HepG2 (cell line): ENCODE measurements around the gene WAS. TPM values are rescaled to one million over a fixed set of nuclear protein-coding genes. Genes with fewer than 3 reads are reported as not detected.
A peak's percentile ranks its signal among the peaks of the same experiment; 100 is the strongest.

ENCODE experiments used
- ATAC-seq: fragments of 200-7000 bp; cut with Tn5 transposase; 3 replicates; pipeline ENCODE4 v1.9.1; 2020; ENCODE audit warnings: mild to moderate bottlenecking, moderate library complexity
- BruUV-seq: library from RNA; stranded (reverse); fragments of 400-500 nt; replicated peaks from 2 replicates; lab custom pipeline; 2021; lab: Mats Ljungman, UMichigan
- CTCF ChIA-PET: fragments of 300-600 bp; formaldehyde crosslinking; extraction: SDS; loops from one replicate; lab custom pipeline; 2021; ENCODE audit warnings: low total read pairs, inconsistent platforms, low intra/inter-chr PET ratio; lab: Yijun Ruan, JAX
- POLR2A ChIA-PET: fragments of 350-600 bp; sonication (Branson Sonifier 250); formaldehyde crosslinking; loops from one replicate; lab custom pipeline; 2020; ENCODE audit warnings: antibody characterized with exemption, inconsistent platforms; lab: Yijun Ruan, JAX
- DNase-seq: peaks from one replicate; pipeline ENCODE4 v3.0.0-alpha.2; 2015; ENCODE audit warnings: low spot score
- FAIRE-seq: peaks from 3 replicates; lab custom pipeline; 2011; peaks lifted over from hg19 to GRCh38; lab: Jason Lieb, UNC
- H2AFZ ChIP-seq: one replicate; pipeline ENCODE4 v1.6.1; 2011; ENCODE audit warnings: low read length, inconsistent platforms
- H3K27ac ChIP-seq: fragments of 300-600 bp; 3 replicates; pipeline ENCODE4 v1.8.0; 2011; ENCODE audit warnings: mixed run types, mild to moderate bottlenecking, mixed read lengths, low read length, inconsistent platforms; ENCODE audit not compliant: insufficient read depth; ENCODE audit errors: extremely low read length
- H3K27me3 ChIP-seq, 2 experiments: fragments of 200-600 bp in 1 of 2; 2 replicates in 1 of 2; 3 replicates in 1 of 2; pipeline versions ENCODE4 v1.6.0 to v1.8.0; 2011; ENCODE audit warnings: low read length in 2 of 2, mild to moderate bottlenecking in 2 of 2, moderate library complexity in 2 of 2, inconsistent platforms in 1 of 2; ENCODE audit not compliant: insufficient read depth in 2 of 2, control insufficient read depth in 1 of 2
- H3K36me3 ChIP-seq, 2 experiments: fragments of 200-600 bp in 1 of 2; replicated peaks in 1 of 2; 2 replicates in 1 of 2; 3 replicates in 1 of 2; pipeline versions ENCODE4 v1.5.1 to v1.8.0; 2011; ENCODE audit warnings: low read length in 2 of 2, inconsistent platforms in 1 of 2; ENCODE audit not compliant: insufficient read depth in 2 of 2, control insufficient read depth in 1 of 2
- H3K4me1 ChIP-seq: 2 replicates; pipeline ENCODE4 v1.5.1; 2012; ENCODE audit warnings: low read length, inconsistent platforms; ENCODE audit not compliant: insufficient read depth
- H3K4me2 ChIP-seq: 2 replicates; pipeline ENCODE4 v1.6.0; 2011; ENCODE audit warnings: low read depth, low read length, inconsistent platforms
- H3K4me3 ChIP-seq, 3 experiments: fragments of 200-600 bp in 1 of 3; sonication (generic), shearing (Covaris generic) in 1 of 3; replicated peaks in 1 of 3; 2 replicates each; pipeline ENCODE4 v1.5.1; 2011 to 2016; ENCODE audit warnings: low read length in 3 of 3, inconsistent platforms in 2 of 3, low read depth in 2 of 3, mild to moderate bottlenecking in 2 of 3, control low read depth in 1 of 3, mixed read lengths in 1 of 3; ENCODE audit not compliant: insufficient read depth in 1 of 3
- H3K79me2 ChIP-seq: one replicate; pipeline ENCODE4 v1.6.1; 2011; ENCODE audit warnings: low read length, inconsistent platforms; ENCODE audit not compliant: insufficient read depth
- H3K9ac ChIP-seq: 2 replicates; pipeline ENCODE4 v1.6.0; 2011; ENCODE audit warnings: mild to moderate bottlenecking, low read depth, low read length, inconsistent platforms; ENCODE audit not compliant: insufficient read depth
- H3K9me3 ChIP-seq: 2 replicates; pipeline ENCODE4 v1.5.1; 2012; ENCODE audit warnings: mild to moderate bottlenecking, low read length
- H4K20me1 ChIP-seq: 2 replicates; pipeline ENCODE4 v1.6.0; 2011; ENCODE audit warnings: inconsistent platforms, mild to moderate bottlenecking, low read length, moderate library complexity; ENCODE audit not compliant: insufficient read depth
- SRSF9 ChIP-seq: fragments of 200-400 bp; formaldehyde crosslinking; IDR thresholded peaks from 2 replicates; pipeline ENCODE4 v1.6.1; 2018; ENCODE audit warnings: borderline replicate concordance, mild to moderate bottlenecking, low read depth, low read length; ENCODE audit not compliant: insufficient read depth, poor library complexity, severe bottlenecking
- ZFY ChIP-seq: sonication (generic); formaldehyde crosslinking; IDR thresholded peaks from 2 replicates; pipeline ENCODE4 v1.4.0; 2020; ENCODE audit warnings: missing genetic modification reagents
- ZNF138 ChIP-seq: sonication (generic); formaldehyde crosslinking; IDR thresholded peaks from 2 replicates; pipeline ENCODE4 v1.5.0; 2020; ENCODE audit warnings: mild to moderate bottlenecking, low read depth, missing genetic modification reagents
- ZNF143 ChIP-seq: sonication (generic); formaldehyde crosslinking; IDR thresholded peaks from 2 replicates; pipeline ENCODE4 v1.4.0; 2020; ENCODE audit warnings: missing genetic modification reagents
- ZNF383 ChIP-seq: sonication (generic); formaldehyde crosslinking; IDR thresholded peaks from 2 replicates; pipeline ENCODE4 v1.4.0; 2020; ENCODE audit warnings: missing genetic modification reagents, mild to moderate bottlenecking, borderline replicate concordance
- ZNF577 ChIP-seq: sonication (generic); formaldehyde crosslinking; IDR thresholded peaks from 2 replicates; pipeline ENCODE4 v1.4.0; 2020; ENCODE audit warnings: mild to moderate bottlenecking, low read depth, missing genetic modification reagents, borderline replicate concordance
- ZSCAN20 ChIP-seq: sonication (generic); formaldehyde crosslinking; IDR thresholded peaks from 2 replicates; pipeline ENCODE4 v1.4.0; 2020; ENCODE audit warnings: missing genetic modification reagents, mild to moderate bottlenecking, borderline replicate concordance
- ZSCAN9 ChIP-seq: IDR thresholded peaks from 2 replicates; pipeline ENCODE4 v1.6.1; 2016; ENCODE audit warnings: borderline replicate concordance
- WGBS: methylation state at CpG from one replicate; pipeline ENCODE4 v1.1.6; 2017; ENCODE audit warnings: low lambda C conversion rate; 5-methylcytosine and 5-hydroxymethylcytosine counted together
- in situ Hi-C: cut with HindIII; loops from 2 replicates; pipeline ENCODE4 v1.10.0; 2017; ENCODE audit warnings: low pct_unique_long_range_greater_than_20kb; ENCODE audit not compliant: extremely low pct_ligation_motif_present
- intact Hi-C: fragments of 100-400 bp; cut with micrococcal nuclease; formaldehyde crosslinking; loops from one replicate; pipeline ENCODE4 v1.10.0; 2022; ENCODE audit not compliant: unreplicated experiment
- polyA plus RNA-seq, 8 experiments: library from polyadenylated mRNA; depleted of rRNA in 3 of 8; stranded (reverse) in 7 of 8; unstranded in 1 of 8; fragments of >200 nt; fragmentation: Illumina TruSeq in 4 of 8; extraction: Trizol in 4 of 8; gene quantifications; 2 replicates each; pipeline versions ENCODE4 v1.2.1 to v1.2.3, GENCODE V29; 2011 to 2016; ENCODE audit warnings: low read depth in 4 of 8, missing spikeins in 1 of 8, mixed read lengths in 1 of 8; ENCODE audit not compliant: insufficient read depth in 1 of 8
- total RNA-seq, 5 experiments: library from RNA; depleted of rRNA; stranded (reverse); fragments of >200 nt; fragmentation: Illumina TruSeq; extraction: Trizol; gene quantifications; 2 replicates each; pipeline ENCODE4 v1.2.3, GENCODE V29; 2016; ENCODE audit warnings: low read depth in 1 of 5

WAS gene
- total and polyA plus RNA-seq, 2 of the 13 experiments (the other 11 are each of a cell fraction or from before 2014, with no cell fraction given) = 0.11 TPM; not detected in 1

GRCh38 chrX:48714573-48714972 lies 31.0 kb downstream of the WAS start (continued):
- TF ChIP-seq ZNF383 (CRISPR knock-in tag) (no peak), ZNF138 (no peak), ZNF143 (CRISPR knock-in tag) (no peak)

DNA sequence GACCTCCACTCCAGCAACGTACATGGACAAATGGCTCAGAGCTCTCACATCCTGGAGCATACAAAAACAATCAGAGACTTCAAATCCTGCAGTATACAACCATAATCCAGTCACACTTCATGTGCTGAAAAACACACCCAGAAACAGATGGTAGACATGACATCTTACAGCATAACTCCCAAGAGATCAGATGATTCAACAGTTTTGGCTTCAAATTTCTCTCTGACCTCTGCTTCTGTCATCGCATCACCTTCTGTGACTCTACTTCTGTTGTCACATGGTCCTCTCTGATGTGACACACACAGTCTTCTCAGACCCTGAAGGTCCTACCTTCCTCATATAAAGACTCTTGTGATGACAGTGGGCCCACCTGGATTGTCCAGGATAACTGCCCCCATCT lies 31.5 kb downstream of the WAS start:
- no peak for ATAC-seq
- no peak for DNase-seq
- Histone ChIP-seq H3K27me3 (no peaks in the 10 kb centered on the region; a peak in 1 of 5 replicates), H4K20me1 (no peaks in the 10 kb centered on the region), H3K79me2 (peaks cover 8% of the 10 kb centered on the region), H3K36me3 (no peaks in the 10 kb centered on the region), H3K4me1 (peaks cover 86% of the 10 kb centered on the region), H3K4me2 (no peak overlapping the region), H3K9ac (no peak overlapping the region), H3K9me3 (no peaks in the 10 kb centered on the region), H2AFZ (no peak overlapping the region), H3K4me3 (no peak overlapping the region), H3K27ac (peak overlapping the region; percentile 100)
- no peak for FAIRE-seq
- ChIA-PET CTCF (no interaction called here), POLR2A (no interaction called here)
- BruUV-seq = no TSS peak
- in situ Hi-C loops (no loop called here), intact Hi-C loops (no loop called here)
- WGBS = 100% methylated on average over 1 of the region's 2 CpGs
- TF ChIP-seq ZSCAN9 = no peak
- TF ChIP-seq ZFY = no peak
- no peak for TF ChIP-seq ZNF577
- no peak for TF ChIP-seq SRSF9
- TF ChIP-seq ZSCAN20 (CRISPR knock-in tag) = no peak
